HepG2 (cell line): ENCODE measurements around the gene CSMD2. TPM values are rescaled to one million over a fixed set of nuclear protein-coding genes. Genes with fewer than 3 reads are reported as not detected.
A peak's percentile ranks its signal among the peaks of the same experiment; 100 is the strongest.

Experiments used
- CEBPB ChIP-seq: IDR thresholded peaks from 2 replicates; pipeline ENCODE4 v1.6.1; 2011; ENCODE audit warnings: low read depth, low read length, improper control_type of control experiment, borderline replicate concordance
- DPF2 ChIP-seq: sonication (generic); formaldehyde crosslinking; IDR thresholded peaks from 2 replicates; pipeline ENCODE4 v1.4.0; 2020; ENCODE audit warnings: mild to moderate bottlenecking, low read depth, missing genetic modification reagents, borderline replicate concordance
- FOXA3 ChIP-seq: IDR thresholded peaks from 2 replicates; pipeline ENCODE4 v1.6.1; 2016; ENCODE audit warnings: missing genetic modification reagents, missing compliant biosample characterization
- HNF4A ChIP-seq: sonication (generic); formaldehyde crosslinking; IDR thresholded peaks from 2 replicates; pipeline ENCODE4 v1.4.0; 2020; ENCODE audit warnings: missing genetic modification reagents
- HOXA3 ChIP-seq: sonication (generic); formaldehyde crosslinking; IDR thresholded peaks from 2 replicates; pipeline ENCODE4 v1.5.0; 2020; ENCODE audit warnings: missing genetic modification reagents
- KLF16 ChIP-seq, 2 experiments: sonication (generic) in 1 of 2; formaldehyde crosslinking in 1 of 2; IDR thresholded peaks; 2 replicates each; pipeline versions ENCODE4 v1.6.1 to v1.8.0; 2016 to 2023; ENCODE audit warnings: missing genetic modification reagents in 2 of 2, missing compliant biosample characterization in 1 of 2
- LCORL ChIP-seq, 2 experiments: fragments of 450-650 bp in 1 of 2; sonication (generic) in 1 of 2; formaldehyde crosslinking in 1 of 2; IDR thresholded peaks; 2 replicates each; pipeline versions ENCODE4 v1.5.0 to v1.6.1; 2017 to 2020; ENCODE audit warnings: antibody characterized with exemption in 1 of 2, missing genetic modification reagents in 1 of 2
- MXI1 ChIP-seq: IDR thresholded peaks from 3 replicates; pipeline ENCODE4 v1.6.1; 2012; ENCODE audit warnings: low read depth, low read length, inconsistent platforms, borderline replicate concordance
- PITX1 ChIP-seq: sonication (generic); formaldehyde crosslinking; IDR thresholded peaks from 2 replicates; pipeline ENCODE4 v1.5.1; 2020; ENCODE audit warnings: mild to moderate bottlenecking, missing genetic modification reagents
- SAP130 ChIP-seq: IDR thresholded peaks from 2 replicates; pipeline ENCODE4 v1.6.1; 2016; ENCODE audit warnings: low read depth
- SIN3A ChIP-seq: IDR thresholded peaks from 2 replicates; pipeline ENCODE4 v1.6.1; 2011; ENCODE audit warnings: low read depth, mild to moderate bottlenecking, control low read depth, low read length, borderline replicate concordance
- TGIF2 ChIP-seq: IDR thresholded peaks from 2 replicates; pipeline ENCODE4 v1.6.1; 2016; ENCODE audit warnings: control low read depth, missing compliant biosample characterization
- ZNF225 ChIP-seq: sonication (generic); formaldehyde crosslinking; IDR thresholded peaks from 2 replicates; pipeline ENCODE4 v1.4.0; 2020; ENCODE audit warnings: mild to moderate bottlenecking, missing genetic modification reagents
- ZNF234 ChIP-seq: sonication (generic); formaldehyde crosslinking; conservative IDR thresholded peaks from 2 replicates; pipeline ENCODE4 v1.5.1; 2020; ENCODE audit warnings: mild to moderate bottlenecking, missing genetic modification reagents
- polyA plus RNA-seq, 8 experiments: library from polyadenylated mRNA; depleted of rRNA in 3 of 8; stranded (reverse) in 7 of 8; unstranded in 1 of 8; fragments of >200 nt; fragmentation: Illumina TruSeq in 4 of 8; extraction: Trizol in 4 of 8; gene quantifications; 2 replicates each; pipeline versions ENCODE4 v1.2.1 to v1.2.3, GENCODE V29; 2011 to 2016; ENCODE audit warnings: low read depth in 4 of 8, missing spikeins in 1 of 8, mixed read lengths in 1 of 8; ENCODE audit not compliant: insufficient read depth in 1 of 8
- total RNA-seq, 5 experiments: library from RNA; depleted of rRNA; stranded (reverse); fragments of >200 nt; fragmentation: Illumina TruSeq; extraction: Trizol; gene quantifications; 2 replicates each; pipeline ENCODE4 v1.2.3, GENCODE V29; 2016; ENCODE audit warnings: low read depth in 1 of 5
- TF ChIP-seq, protein P1 (sequence below): sonication (generic); formaldehyde crosslinking; IDR thresholded peaks from 2 replicates; pipeline ENCODE4 v1.5.0; 2020; ENCODE audit warnings: mild to moderate bottlenecking, missing genetic modification reagents, borderline replicate concordance
- TF ChIP-seq, protein P2 (sequence below): sonication (generic); formaldehyde crosslinking; IDR thresholded peaks from 2 replicates; pipeline ENCODE4 v1.9.0; 2021; ENCODE audit warnings: mild to moderate bottlenecking, missing genetic modification reagents
- TF ChIP-seq, protein P3 (sequence below): sonication (generic); formaldehyde crosslinking; IDR thresholded peaks from 2 replicates; pipeline ENCODE4 v1.5.0; 2020; ENCODE audit warnings: missing genetic modification reagents

CSMD2 gene
- total and polyA plus RNA-seq, 2 of the 13 experiments (the other 11 are each of a cell fraction or from before 2014, with no cell fraction given): not detected

DNA sequence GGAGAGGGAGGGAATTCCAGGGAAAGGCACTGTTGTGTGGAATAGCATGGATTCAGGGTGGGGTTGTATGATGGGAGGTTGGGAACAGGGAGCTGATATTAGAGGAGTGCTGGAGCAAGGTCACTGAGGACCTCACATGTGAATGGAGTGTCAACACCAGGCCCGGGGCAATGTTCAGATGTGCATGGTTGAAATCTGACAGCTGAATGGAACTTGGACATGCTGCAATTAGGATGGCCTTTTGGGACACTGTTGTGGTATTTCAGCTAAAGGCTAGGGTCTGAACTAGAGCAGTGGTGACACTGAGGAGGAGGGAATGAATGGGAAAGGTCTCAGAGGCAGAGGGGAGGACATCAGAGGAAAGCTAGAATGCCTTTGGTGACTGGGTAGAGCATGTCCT, 667.6 kb downstream of the CSMD2 start (continued):
- TF ChIP-seq ZNF234 (CRISPR knock-in tag) (no peak), HOXA3 (CRISPR knock-in tag) (0 out of 2 replicates have a peak, but pooled peaks have one; percentile 26), FOXA3 (CRISPR knock-in tag) (peak; percentile 52; the same call in 1 of the 2 replicates), HNF4A (CRISPR knock-in tag) (peak; percentile 76), KLF16 (CRISPR knock-in tag; IDR thresholded peaks at IDR 0.05) (no peak), CEBPB (peak; percentile 21; the same call in 1 of the 2 replicates), MXI1 (0 out of 3 replicates have a peak, but pooled peaks have one; percentile 29), ZNF225 (no peak), PITX1 (peak; percentile 22; the same call in 1 of the 2 replicates), SIN3A (0 out of 2 replicates have a peak, but pooled peaks have one; percentile 31), SAP130 (CRISPR knock-in tag) (0 out of 2 replicates have a peak, but pooled peaks have one; percentile 19), DPF2 (CRISPR knock-in tag) (0 out of 2 replicates have a peak, but pooled peaks have one; percentile 35), TGIF2 (CRISPR knock-in tag) (peak; percentile 60; the same call in 1 of the 2 replicates), LCORL (IDR thresholded peaks at IDR 0.05) (no peak), LCORL (CRISPR knock-in tag; IDR thresholded peaks at IDR 0.05) (0 out of 2 replicates have a peak, but pooled peaks have one; percentile 57)
- TF ChIP-seq, protein P1, sequence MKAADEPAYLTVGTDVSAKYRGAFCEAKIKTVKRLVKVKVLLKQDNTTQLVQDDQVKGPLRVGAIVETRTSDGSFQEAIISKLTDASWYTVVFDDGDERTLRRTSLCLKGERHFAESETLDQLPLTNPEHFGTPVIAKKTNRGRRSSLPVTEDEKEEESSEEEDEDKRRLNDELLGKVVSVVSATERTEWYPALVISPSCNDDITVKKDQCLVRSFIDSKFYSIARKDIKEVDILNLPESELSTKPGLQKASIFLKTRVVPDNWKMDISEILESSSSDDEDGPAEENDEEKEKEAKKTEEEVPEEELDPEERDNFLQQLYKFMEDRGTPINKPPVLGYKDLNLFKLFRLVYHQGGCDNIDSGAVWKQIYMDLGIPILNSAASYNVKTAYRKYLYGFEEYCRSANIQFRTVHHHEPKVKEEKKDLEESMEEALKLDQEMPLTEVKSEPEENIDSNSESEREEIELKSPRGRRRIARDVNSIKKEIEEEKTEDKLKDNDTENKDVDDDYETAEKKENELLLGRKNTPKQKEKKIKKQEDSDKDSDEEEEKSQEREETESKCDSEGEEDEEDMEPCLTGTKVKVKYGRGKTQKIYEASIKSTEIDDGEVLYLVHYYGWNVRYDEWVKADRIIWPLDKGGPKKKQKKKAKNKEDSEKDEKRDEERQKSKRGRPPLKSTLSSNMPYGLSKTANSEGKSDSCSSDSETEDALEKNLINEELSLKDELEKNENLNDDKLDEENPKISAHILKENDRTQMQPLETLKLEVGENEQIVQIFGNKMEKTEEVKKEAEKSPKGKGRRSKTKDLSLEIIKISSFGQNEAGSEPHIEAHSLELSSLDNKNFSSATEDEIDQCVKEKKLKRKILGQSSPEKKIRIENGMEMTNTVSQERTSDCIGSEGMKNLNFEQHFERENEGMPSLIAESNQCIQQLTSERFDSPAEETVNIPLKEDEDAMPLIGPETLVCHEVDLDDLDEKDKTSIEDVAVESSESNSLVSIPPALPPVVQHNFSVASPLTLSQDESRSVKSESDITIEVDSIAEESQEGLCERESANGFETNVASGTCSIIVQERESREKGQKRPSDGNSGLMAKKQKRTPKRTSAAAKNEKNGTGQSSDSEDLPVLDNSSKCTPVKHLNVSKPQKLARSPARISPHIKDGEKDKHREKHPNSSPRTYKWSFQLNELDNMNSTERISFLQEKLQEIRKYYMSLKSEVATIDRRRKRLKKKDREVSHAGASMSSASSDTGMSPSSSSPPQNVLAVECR (CRISPR knock-in tag): peak; percentile 35; the same call in 1 of the 2 replicates
- TF ChIP-seq, protein P2, sequence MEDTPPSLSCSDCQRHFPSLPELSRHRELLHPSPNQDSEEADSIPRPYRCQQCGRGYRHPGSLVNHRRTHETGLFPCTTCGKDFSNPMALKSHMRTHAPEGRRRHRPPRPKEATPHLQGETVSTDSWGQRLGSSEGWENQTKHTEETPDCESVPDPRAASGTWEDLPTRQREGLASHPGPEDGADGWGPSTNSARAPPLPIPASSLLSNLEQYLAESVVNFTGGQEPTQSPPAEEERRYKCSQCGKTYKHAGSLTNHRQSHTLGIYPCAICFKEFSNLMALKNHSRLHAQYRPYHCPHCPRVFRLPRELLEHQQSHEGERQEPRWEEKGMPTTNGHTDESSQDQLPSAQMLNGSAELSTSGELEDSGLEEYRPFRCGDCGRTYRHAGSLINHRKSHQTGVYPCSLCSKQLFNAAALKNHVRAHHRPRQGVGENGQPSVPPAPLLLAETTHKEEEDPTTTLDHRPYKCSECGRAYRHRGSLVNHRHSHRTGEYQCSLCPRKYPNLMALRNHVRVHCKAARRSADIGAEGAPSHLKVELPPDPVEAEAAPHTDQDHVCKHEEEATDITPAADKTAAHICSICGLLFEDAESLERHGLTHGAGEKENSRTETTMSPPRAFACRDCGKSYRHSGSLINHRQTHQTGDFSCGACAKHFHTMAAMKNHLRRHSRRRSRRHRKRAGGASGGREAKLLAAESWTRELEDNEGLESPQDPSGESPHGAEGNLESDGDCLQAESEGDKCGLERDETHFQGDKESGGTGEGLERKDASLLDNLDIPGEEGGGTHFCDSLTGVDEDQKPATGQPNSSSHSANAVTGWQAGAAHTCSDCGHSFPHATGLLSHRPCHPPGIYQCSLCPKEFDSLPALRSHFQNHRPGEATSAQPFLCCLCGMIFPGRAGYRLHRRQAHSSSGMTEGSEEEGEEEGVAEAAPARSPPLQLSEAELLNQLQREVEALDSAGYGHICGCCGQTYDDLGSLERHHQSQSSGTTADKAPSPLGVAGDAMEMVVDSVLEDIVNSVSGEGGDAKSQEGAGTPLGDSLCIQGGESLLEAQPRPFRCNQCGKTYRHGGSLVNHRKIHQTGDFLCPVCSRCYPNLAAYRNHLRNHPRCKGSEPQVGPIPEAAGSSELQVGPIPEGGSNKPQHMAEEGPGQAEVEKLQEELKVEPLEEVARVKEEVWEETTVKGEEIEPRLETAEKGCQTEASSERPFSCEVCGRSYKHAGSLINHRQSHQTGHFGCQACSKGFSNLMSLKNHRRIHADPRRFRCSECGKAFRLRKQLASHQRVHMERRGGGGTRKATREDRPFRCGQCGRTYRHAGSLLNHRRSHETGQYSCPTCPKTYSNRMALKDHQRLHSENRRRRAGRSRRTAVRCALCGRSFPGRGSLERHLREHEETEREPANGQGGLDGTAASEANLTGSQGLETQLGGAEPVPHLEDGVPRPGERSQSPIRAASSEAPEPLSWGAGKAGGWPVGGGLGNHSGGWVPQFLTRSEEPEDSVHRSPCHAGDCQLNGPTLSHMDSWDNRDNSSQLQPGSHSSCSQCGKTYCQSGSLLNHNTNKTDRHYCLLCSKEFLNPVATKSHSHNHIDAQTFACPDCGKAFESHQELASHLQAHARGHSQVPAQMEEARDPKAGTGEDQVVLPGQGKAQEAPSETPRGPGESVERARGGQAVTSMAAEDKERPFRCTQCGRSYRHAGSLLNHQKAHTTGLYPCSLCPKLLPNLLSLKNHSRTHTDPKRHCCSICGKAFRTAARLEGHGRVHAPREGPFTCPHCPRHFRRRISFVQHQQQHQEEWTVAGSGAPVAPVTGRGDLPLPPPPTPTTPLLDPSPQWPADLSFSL (CRISPR knock-in tag): no peak
- TF ChIP-seq, protein P3, sequence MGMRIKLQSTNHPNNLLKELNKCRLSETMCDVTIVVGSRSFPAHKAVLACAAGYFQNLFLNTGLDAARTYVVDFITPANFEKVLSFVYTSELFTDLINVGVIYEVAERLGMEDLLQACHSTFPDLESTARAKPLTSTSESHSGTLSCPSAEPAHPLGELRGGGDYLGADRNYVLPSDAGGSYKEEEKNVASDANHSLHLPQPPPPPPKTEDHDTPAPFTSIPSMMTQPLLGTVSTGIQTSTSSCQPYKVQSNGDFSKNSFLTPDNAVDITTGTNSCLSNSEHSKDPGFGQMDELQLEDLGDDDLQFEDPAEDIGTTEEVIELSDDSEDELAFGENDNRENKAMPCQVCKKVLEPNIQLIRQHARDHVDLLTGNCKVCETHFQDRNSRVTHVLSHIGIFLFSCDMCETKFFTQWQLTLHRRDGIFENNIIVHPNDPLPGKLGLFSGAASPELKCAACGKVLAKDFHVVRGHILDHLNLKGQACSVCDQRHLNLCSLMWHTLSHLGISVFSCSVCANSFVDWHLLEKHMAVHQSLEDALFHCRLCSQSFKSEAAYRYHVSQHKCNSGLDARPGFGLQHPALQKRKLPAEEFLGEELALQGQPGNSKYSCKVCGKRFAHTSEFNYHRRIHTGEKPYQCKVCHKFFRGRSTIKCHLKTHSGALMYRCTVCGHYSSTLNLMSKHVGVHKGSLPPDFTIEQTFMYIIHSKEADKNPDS (CRISPR knock-in tag): no peak
